ENCODE measurements around the gene INPP5D. TPM values are rescaled to one million over a fixed set of nuclear protein-coding genes. Genes with fewer than 3 reads are reported as not detected.
A peak's percentile ranks its signal among the peaks of the same experiment; 100 is the strongest.

The INPP5D gene
- total and polyA plus RNA-seq, 2 donors (not counting 1 experiment from before 2014, with no cell fraction given) = 0.01 to 0.33 TPM

- Histone ChIP-seq H3K79me2 (ENCODE audit: control insufficient read depth, insufficient read depth, low read length) (no peaks in the 10 kb centered on the region), H3K4me3 (replicated peaks in 1 of 4; ENCODE audit: control extremely low read depth in 1 of 4, insufficient read depth in 1 of 4, low read depth in 3 of 4, low read length in 4 of 4) (no peak overlapping the region), H3K27ac (ENCODE audit: insufficient read depth, low read length) (no peak overlapping the region), H3K4me2 (ENCODE audit: extremely low read depth, insufficient read depth, low read length) (no peak overlapping the region), H2AFZ (ENCODE audit: low read length) (no peak overlapping the region), H3K36me3 (ENCODE audit: control insufficient read depth, insufficient read depth, low read length) (no peaks in the 10 kb centered on the region), H3K4me1 (ENCODE audit: control insufficient read depth, extremely low read depth, insufficient read depth, low read length) (no peaks in the 10 kb centered on the region), H3K9me3 (ENCODE audit: control insufficient read depth, insufficient read depth, low read depth, low read length) (no peaks in the 10 kb centered on the region), H3K9ac (ENCODE audit: insufficient read depth, low read length) (no peak overlapping the region), H3K27me3 (ENCODE audit: control insufficient read depth, insufficient read depth, low read length) (peaks cover 2% of the 10 kb centered on the region), H4K20me1 (ENCODE audit: control insufficient read depth, extremely low read depth, insufficient read depth, low read length) (no peaks in the 10 kb centered on the region)
- DNase-seq (ENCODE audit: low read depth in 2 of 2) = no peak
- TF ChIP-seq EZH2 (IDR thresholded peaks at IDR 0.05; ENCODE audit: low read length, missing control alignments) = no peak
- no peak for TF ChIP-seq CTCF (conservative IDR thresholded peaks at IDR 0.05 in 1 of 2, IDR thresholded peaks at IDR 0.05 in 1 of 2; ENCODE audit: low read depth in 1 of 2, low read length in 2 of 2)
Observed at GRCh38 chr2:233125455-233126065, 65.4 kb downstream of the INPP5D start.

GRCh38 chr2:233129351-233129978, 69.3 kb downstream of the INPP5D start:
- no peak for DNase-seq (ENCODE audit: low read depth in 2 of 2)
- H3K4me3 ChIP-seq (replicated peaks in 1 of 4; ENCODE audit: control extremely low read depth in 1 of 4, insufficient read depth in 1 of 4, low read depth in 3 of 4, low read length in 4 of 4) = no peak overlapping the region
- no peak overlapping the region for H3K27ac ChIP-seq (ENCODE audit: insufficient read depth, low read length)
- H3K9ac ChIP-seq (ENCODE audit: insufficient read depth, low read length) = no peak overlapping the region
- H3K79me2 ChIP-seq (ENCODE audit: control insufficient read depth, insufficient read depth, low read length) = no peaks in the 10 kb centered on the region
- no peak overlapping the region for H3K4me2 ChIP-seq (ENCODE audit: extremely low read depth, insufficient read depth, low read length)
- no peaks in the 10 kb centered on the region for H4K20me1 ChIP-seq (ENCODE audit: control insufficient read depth, extremely low read depth, insufficient read depth, low read length)
- TF ChIP-seq EZH2 (IDR thresholded peaks at IDR 0.05; ENCODE audit: low read length, missing control alignments) = no peak
- peak in 1 of 2 donors; percentile 9 for TF ChIP-seq CTCF (conservative IDR thresholded peaks at IDR 0.05 in 1 of 2, IDR thresholded peaks at IDR 0.05 in 1 of 2; ENCODE audit: low read depth in 1 of 2, low read length in 2 of 2)
- H3K9me3 ChIP-seq (ENCODE audit: control insufficient read depth, insufficient read depth, low read depth, low read length) = no peaks in the 10 kb centered on the region
- peaks cover 2% of the 10 kb centered on the region for H3K27me3 ChIP-seq (ENCODE audit: control insufficient read depth, insufficient read depth, low read length)
- H2AFZ ChIP-seq (ENCODE audit: low read length) = no peak overlapping the region
- H3K36me3 ChIP-seq (ENCODE audit: control insufficient read depth, insufficient read depth, low read length) = no peaks in the 10 kb centered on the region
- H3K4me1 ChIP-seq (ENCODE audit: control insufficient read depth, extremely low read depth, insufficient read depth, low read length) = no peaks in the 10 kb centered on the region

GRCh38 chr2:233130024-233130423, 69.9 kb downstream of the INPP5D start:
- Histone ChIP-seq H3K9me3 (ENCODE audit: control insufficient read depth, insufficient read depth, low read depth, low read length) (no peaks in the 10 kb centered on the region), H3K79me2 (ENCODE audit: control insufficient read depth, insufficient read depth, low read length) (no peaks in the 10 kb centered on the region), H4K20me1 (ENCODE audit: control insufficient read depth, extremely low read depth, insufficient read depth, low read length) (no peaks in the 10 kb centered on the region), H3K9ac (ENCODE audit: insufficient read depth, low read length) (no peak overlapping the region), H3K36me3 (ENCODE audit: control insufficient read depth, insufficient read depth, low read length) (no peaks in the 10 kb centered on the region), H3K4me2 (ENCODE audit: extremely low read depth, insufficient read depth, low read length) (no peak overlapping the region), H3K27me3 (ENCODE audit: control insufficient read depth, insufficient read depth, low read length) (peaks cover 2% of the 10 kb centered on the region), H3K4me3 (replicated peaks in 1 of 4; ENCODE audit: control extremely low read depth in 1 of 4, insufficient read depth in 1 of 4, low read depth in 3 of 4, low read length in 4 of 4) (no peak overlapping the region), H3K27ac (ENCODE audit: insufficient read depth, low read length) (no peak overlapping the region), H3K4me1 (ENCODE audit: control insufficient read depth, extremely low read depth, insufficient read depth, low read length) (no peaks in the 10 kb centered on the region), H2AFZ (ENCODE audit: low read length) (no peak overlapping the region)
- no peak for DNase-seq (ENCODE audit: low read depth in 2 of 2)
- TF ChIP-seq CTCF (conservative IDR thresholded peaks at IDR 0.05 in 1 of 2, IDR thresholded peaks at IDR 0.05 in 1 of 2; ENCODE audit: low read depth in 1 of 2, low read length in 2 of 2) (no peak), EZH2 (IDR thresholded peaks at IDR 0.05; ENCODE audit: low read length, missing control alignments) (no peak)

All from fibroblast of lung (primary cell).